Measurements from ENCODE around the gene SH2D2A.
A peak's percentile ranks its signal among the peaks of the same experiment; 100 is the strongest.
"Not testable (repeated sequence)": the region's sequence is repeated elsewhere in the genome, so short reads cannot be mapped to it uniquely, and the experiment has no call there.

SH2D2A gene

DNA sequence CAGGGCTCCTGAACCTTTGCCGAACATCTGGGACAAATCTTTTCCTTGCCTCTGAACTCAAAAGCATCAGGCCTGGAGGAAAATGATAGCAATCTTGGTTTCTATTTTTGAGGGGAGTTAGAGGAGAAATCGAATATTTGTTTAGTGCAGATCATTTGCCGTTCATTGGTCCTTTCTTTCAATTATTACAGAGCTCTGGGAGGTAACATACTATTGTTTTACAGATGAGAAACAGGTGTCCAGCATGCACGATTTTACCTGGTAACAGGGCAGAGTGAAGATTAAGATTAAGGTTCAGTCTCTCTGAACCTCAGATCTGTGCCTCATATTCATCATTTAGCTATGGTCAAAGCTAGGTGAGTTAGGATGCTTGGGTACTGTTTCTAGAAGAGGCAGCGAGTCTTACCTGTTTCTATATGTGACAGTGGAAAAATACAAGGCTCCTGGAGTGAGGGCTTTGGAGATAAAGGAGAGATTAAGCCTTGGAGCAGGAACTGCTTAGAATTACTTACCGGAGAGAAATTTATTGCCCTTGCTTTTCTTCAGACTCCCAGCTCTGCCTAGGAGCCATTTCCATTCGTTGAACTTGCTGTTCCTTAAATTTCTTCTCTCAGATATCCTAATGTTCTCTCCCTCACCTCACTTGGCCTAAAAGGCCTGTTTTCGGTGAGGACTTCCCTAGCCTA is 47.9 kb downstream of the SH2D2A start:
- no peak for DNase-seq (ENCODE audit: low read depth in 2 of 2)

DNA sequence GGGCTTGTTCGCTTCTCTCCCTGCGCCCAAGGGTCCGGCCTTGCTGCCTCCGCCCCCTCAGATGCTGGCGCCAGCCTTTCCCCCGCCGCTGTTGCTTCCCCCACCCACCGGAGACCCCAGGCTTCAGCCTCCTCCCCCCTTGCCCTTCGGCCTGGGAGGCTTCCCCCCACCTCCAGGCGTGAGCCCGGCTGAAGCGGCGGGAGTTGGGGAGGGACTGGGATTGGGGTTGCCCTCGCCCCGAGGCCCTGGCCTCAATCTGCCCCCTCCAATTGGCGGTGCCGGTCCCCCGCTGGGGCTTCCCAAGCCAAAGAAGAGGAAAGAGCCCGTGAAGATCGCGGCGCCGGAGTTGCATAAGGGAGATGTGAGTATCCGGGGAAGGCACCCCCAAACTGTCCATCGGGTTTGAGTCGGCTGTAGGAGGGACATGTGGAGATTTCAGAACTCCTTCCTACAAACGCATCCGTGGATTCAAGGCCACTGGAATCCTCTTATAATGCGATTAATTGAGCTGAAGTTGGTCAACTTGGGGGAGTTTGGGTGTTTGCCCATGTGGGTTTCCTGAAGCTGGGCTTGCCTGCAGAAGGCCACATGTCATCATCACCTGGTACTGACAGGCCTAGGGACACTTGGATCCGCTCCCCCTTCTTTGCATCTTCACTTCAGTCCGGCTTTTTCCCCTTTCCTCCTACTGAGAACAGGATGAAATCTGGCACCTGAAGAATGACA is 48.6 kb downstream of the SH2D2A start:
- DNase-seq (ENCODE audit: low read depth in 2 of 2) = no peak

DNA sequence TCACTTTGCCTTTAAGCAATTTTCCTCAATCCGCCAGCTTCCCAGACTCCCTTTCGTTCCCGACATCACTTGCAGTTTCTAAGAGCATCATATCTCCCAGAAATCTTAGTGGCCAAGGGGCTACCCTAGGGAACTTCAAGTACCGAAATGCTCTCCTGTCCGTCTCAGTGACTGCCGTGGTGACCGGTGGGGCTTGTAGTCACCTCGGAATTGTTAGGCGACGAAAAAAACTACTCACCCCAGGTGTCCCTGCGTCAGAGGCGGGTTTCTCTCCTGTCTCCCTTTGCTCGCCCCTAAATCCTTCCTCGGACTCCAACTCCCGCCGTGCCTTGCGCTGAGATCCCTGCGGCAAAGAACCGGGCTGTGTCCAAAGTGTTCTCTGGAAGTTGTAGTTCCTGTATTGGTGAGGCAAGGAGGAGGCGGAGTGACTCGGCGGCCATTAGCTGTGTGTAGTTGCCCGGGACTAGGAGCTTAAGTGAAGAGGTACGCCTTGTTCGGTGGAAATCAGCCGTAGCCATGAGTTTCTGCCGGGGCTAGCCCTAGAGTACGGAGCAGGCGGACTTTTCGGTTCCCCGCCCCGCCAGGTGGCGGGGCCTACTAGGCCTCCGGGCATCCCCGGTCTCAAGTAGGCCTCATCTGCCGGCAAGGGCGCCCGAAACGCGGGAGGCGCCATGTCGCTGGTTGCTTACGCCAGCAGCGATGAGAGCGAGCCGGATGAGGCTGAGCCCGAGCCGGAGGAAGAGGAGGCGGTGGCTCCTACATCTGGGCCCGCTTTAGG is 49.4 kb downstream of the SH2D2A start, which contains the start of gene PRCC:
PRCC (plus strand) TSS at position 435 of the 778 bp plus-strand sequence; CDS start at position 672, 237 bp downstream.
- peak; percentile 96 for DNase-seq (ENCODE audit: low read depth in 2 of 2)

DNA sequence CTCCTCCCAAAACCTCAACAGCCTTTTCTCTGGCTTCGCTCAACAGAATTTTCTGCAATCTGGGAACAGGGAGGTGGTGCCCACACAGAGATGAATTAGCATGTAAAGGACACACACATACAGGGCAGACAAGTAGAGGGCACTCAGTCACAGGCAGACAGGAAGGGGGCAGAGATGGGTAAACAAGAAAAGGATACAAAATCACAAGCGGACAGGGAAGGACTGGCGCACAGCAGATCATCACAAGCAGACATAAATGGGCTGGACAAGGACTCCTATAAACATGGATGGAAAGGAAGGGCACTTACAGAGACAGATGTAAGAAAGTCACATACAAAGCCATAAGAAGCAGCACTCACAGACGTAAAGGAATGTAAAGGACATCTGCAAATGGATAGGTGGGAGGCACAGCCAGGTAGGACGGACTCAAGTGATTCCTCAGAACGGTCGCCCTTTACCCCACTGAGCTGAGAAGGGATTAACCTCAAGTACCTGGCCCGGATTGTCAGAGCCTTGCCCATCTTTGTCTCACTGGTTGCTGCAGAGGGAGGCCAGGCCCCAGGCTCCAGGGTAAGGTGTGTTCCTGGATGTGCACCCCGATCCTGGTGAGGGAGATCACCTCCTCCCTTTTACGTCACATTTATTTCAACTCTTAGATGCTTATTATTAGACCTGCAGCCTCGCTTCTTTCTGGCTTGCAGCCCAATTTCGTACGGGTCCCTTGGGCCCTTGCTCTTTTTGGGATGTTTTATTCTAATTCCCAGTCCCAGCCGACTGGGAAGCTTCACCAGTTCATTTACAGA is 50.1 kb downstream of the SH2D2A start:
- DNase-seq (ENCODE audit: low read depth in 2 of 2) = no peak

DNA sequence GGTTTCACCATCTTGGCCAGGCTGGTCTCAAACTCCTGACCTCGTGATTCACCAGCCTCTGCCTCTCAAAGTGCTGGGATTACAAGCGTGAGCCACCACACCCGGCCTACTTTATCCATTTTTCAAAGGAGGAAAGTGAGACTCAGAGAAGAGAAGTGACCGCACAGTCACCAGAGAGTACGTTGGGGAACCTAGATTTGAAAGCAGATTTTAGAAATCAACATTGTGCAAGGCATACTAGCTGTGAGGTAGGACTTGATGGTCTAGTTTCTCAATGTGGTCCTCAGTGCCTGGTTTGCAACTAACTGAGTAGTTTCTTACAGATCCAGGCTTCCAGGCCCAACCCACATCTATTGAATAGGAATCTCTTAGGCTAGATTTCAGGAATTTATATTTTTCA is 51.0 kb downstream of the SH2D2A start:
- DNase-seq (ENCODE audit: low read depth in 2 of 2) = no peak

DNA sequence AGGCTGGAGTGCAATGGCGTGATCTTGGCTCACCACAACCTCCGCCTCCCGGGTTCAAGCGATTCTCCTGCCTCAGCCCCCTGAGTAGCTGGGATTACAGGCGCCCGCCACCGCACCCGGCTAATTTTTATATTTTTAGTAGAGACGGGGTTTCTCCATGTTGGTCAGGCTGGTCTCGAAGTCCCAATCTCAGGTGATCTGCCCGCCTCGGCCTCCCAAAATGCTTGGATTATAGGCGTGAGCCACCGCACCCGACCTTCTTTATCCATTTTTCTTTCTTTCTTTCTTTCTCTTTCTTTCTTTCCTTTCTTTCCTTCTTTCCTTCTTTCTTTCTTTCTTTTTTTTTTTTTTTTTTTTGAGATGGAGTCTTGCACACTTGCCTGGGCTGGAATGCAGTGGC is 51.5 kb downstream of the SH2D2A start:
- DNase-seq (ENCODE audit: low read depth in 2 of 2) = not testable (repeated sequence)

DNA sequence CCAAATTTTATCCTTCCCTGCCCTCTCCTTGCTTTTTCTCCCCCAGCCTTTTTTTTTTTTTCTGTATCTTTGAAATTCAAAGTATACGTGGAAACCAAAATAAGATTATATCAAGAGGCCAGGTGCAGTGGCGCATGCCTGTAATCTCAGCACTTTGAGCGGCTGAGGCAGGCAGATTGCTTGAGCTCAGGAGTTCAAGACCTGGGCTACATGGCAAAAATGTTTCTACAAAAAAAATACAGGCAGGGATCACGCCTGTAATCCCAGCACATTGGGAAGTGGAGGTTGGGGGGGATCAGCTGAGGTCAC is 55.9 kb downstream of the SH2D2A start:
- no peak for DNase-seq (ENCODE audit: low read depth in 2 of 2)

DNA sequence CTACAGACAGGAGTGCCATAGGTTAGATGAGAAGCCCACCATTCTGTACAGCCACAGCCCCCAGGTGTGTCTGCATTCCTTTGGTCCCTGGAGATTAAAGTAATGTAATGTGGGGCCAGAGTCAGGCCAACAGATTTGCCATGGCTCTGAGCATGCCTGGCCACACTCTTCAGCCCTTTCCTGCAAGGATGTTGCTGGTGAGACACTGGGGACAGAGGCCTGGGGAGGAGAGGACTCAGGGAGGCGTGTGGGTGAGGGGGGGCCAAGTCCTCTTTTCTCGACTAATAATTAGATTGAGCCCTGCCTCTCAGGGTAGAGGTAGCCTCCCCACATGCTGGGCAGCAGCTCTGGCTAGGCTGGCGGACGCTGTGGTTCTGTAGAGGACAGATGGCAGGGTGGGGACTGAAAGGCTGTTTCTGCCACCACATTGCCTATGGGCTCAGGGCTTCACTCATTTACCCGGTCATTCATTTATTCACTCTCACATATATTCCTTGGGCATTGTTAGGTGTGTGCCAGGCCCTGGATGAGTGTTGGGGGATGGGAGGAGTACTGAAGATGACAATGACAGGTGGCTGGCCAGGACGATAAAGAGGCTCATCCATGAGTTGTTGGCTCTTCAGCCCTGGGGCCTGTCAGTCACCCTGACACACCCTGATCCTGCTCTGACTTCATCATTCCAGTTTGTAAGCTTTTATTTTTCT is 56.4 kb downstream of the SH2D2A start:
- no peak for DNase-seq (ENCODE audit: low read depth in 2 of 2)

DNA sequence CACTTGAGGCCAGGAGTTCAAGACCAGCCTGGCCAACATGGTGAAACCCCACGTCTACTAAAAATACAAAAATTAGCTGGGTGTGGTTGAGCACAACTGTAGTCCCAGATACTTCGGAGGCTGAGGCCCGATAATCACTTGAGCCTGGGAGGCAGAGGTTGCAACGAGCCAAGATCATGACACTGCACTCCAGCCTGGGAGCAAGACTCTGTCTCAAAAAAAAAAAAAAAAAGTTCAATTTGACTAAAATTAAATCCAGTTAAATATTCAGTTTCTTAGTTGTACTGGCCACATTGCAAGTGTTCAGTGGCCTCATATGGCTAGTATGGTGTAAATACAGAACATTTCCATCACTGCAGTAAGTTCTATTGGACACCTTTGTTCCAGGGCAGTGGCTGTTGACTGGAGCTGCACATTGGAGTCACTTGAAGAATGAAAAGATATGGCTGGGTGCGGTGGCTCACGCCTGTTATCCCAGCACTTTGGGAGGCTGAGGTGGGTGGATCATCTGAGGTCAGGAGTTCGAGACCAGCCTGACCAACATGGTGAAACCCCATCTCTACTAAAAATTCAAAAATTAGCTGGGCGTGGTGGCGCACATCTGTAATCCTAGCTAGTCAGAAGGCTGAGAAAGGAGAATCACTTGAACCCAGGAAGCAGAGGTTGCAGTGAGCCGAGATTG is 58.9 kb downstream of the SH2D2A start:
- not testable (repeated sequence) for DNase-seq (ENCODE audit: low read depth in 2 of 2)

DNA sequence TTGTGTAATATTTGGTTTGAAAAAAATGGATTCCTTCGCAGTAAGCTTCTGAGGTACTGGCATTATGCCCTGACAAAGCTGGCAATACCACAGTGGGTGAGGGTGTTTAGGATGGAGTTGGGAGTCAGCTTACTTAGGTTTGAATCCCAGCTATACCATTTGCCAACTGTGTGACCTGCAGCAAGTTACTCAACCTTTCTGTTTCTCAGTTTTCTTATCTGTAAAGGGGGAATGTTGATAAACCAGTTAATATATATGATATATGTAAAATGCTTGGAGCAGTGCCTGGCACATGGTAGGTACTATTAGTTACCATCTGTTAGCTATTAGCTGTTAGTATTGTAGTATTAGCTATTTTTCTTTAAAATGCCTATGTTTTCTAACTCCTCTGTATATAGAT is 60.3 kb downstream of the SH2D2A start:
- DNase-seq (ENCODE audit: low read depth in 2 of 2) = no peak

Measured in stimulated activated CD4-positive, alpha-beta T cell treated with anti-CD3 and anti-CD28 coated beads, Interleukin-15, amount 100 ng/mL, for 48 hours (primary cell).